ENCODE data around the gene SLC5A12.

- TF ChIP-seq CTCF (IDR thresholded peaks at IDR 0.05) (no peak), POLR2A (IDR thresholded peaks at IDR 0.05) (no peak)
Observed at GRCh38 chr11:26729284-26729683, 7.4 kb upstream of the SLC5A12 start.

Data from gastroesophageal sphincter (tissue), 3 donors.